RWPE2 (cell line): Measurements from ENCODE around the gene SDS.

Experiments
- ATAC-seq: fragments of 200-7000 bp; cut with Tn5 transposase; 3 replicates; pipeline ENCODE4 v1.9.1; 2021; ENCODE audit warnings: low read depth
- DNase-seq: peaks from one replicate; pipeline ENCODE4 v3.0.0-alpha.2; 2020; ENCODE audit warnings: low spot score
- H3K27ac ChIP-seq: fragments of 450-650 bp; 2 replicates; pipeline ENCODE4 v1.5.1; 2017; ENCODE audit warnings: mild to moderate bottlenecking; ENCODE audit not compliant: poor library complexity, severe bottlenecking
- H3K27me3 ChIP-seq: fragments of 250-450 bp; sonication (Bioruptor Pico); 2 replicates; pipeline ENCODE4 v1.5.1; 2021; ENCODE audit warnings: mild to moderate bottlenecking, moderate library complexity; ENCODE audit not compliant: insufficient read depth, poor library complexity, severe bottlenecking
- H3K36me3 ChIP-seq: fragments of 250-450 bp; sonication (Bioruptor Pico); 2 replicates; pipeline ENCODE4 v1.5.1; 2020; ENCODE audit warnings: low read depth, mild to moderate bottlenecking, moderate library complexity
- H3K4me1 ChIP-seq: fragments of 250-450 bp; sonication (Bioruptor Pico); 2 replicates; pipeline ENCODE4 v1.5.1; 2021; ENCODE audit warnings: mild to moderate bottlenecking, moderate library complexity; ENCODE audit not compliant: insufficient read depth, poor library complexity, severe bottlenecking
- H3K4me3 ChIP-seq: fragments of 250-450 bp; sonication (Bioruptor Pico); 2 replicates; pipeline ENCODE4 v1.5.1; 2021; ENCODE audit warnings: mild to moderate bottlenecking, moderate library complexity; ENCODE audit not compliant: severe bottlenecking
- H3K9me3 ChIP-seq: fragments of 250-450 bp; sonication (Bioruptor Pico); 2 replicates; pipeline ENCODE4 v1.5.1; 2021; ENCODE audit warnings: mild to moderate bottlenecking, moderate library complexity; ENCODE audit not compliant: severe bottlenecking
- TF ChIP-seq, protein P1 (sequence below): fragments of 450-650 bp; IDR thresholded peaks from one replicate; pipeline ENCODE4 v1.5.1; 2017; ENCODE audit warnings: mild to moderate bottlenecking, moderate library complexity; ENCODE audit not compliant: poor library complexity, severe bottlenecking

Gene SDS

DNA sequence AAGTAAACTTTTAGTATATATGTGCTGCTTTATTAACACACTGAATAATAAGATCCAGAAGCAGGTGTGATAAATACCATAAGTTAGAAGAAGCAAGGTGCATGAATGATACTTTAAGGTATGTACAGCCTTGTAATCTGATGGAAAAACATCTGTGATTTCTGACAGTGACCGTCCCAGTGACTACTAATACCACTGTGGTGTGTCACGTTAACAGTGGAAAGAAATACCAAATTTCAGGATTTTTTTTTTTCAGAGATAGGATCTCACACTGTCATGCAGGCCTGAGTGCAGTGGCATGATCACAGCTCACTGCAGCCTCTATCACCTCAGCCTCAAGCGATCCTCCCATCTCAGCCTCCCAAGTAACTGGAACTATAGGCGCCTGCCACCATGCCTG lies 21.5 kb downstream of the SDS start:
- H3K36me3 ChIP-seq: no peaks in the 10 kb centered on the region; the same call in 1 of the 2 replicates
- no peak for DNase-seq
- no peak for ATAC-seq

DNA sequence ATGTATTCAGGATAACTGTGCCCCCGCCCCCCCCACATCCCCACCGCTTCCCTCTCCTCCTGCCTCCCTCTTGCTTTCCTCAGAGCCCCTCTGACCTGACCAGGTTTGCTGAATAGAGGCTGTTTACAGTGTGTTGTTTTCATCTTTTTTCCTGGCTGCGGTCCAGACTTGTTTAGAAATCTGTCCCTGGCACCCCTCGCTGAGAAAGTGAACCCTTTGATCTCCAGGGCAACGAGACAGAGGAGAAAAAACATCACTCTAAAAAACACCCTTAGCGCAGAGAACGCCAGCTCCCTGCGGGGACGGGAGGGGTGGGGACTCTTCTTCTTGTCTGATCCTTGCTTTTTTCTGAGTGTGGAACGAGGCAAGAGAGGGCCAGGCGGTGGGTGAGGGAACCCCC lies 22.5 kb downstream of the SDS start:
- ATAC-seq (no peak), DNase-seq (no peak)
- TF ChIP-seq, protein P1, sequence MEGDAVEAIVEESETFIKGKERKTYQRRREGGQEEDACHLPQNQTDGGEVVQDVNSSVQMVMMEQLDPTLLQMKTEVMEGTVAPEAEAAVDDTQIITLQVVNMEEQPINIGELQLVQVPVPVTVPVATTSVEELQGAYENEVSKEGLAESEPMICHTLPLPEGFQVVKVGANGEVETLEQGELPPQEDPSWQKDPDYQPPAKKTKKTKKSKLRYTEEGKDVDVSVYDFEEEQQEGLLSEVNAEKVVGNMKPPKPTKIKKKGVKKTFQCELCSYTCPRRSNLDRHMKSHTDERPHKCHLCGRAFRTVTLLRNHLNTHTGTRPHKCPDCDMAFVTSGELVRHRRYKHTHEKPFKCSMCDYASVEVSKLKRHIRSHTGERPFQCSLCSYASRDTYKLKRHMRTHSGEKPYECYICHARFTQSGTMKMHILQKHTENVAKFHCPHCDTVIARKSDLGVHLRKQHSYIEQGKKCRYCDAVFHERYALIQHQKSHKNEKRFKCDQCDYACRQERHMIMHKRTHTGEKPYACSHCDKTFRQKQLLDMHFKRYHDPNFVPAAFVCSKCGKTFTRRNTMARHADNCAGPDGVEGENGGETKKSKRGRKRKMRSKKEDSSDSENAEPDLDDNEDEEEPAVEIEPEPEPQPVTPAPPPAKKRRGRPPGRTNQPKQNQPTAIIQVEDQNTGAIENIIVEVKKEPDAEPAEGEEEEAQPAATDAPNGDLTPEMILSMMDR: no peak
- H3K36me3 ChIP-seq: no peaks in the 10 kb centered on the region; the same call in 1 of the 2 replicates
- no peak overlapping the region for H3K4me3 ChIP-seq
- no peak overlapping the region for H3K27ac ChIP-seq
- H3K9me3 ChIP-seq: no peaks in the 10 kb centered on the region
- H3K4me1 ChIP-seq: no peaks in the 10 kb centered on the region
- H3K27me3 ChIP-seq: no peaks in the 10 kb centered on the region

More for the DNA sequence above, 21.5 kb downstream of the SDS start:
- Histone ChIP-seq H3K4me1 (no peaks in the 10 kb centered on the region), H3K27ac (no peak overlapping the region), H3K9me3 (no peaks in the 10 kb centered on the region), H3K27me3 (no peaks in the 10 kb centered on the region), H3K4me3 (no peak overlapping the region)
- TF ChIP-seq, protein P1: no peak

DNA sequence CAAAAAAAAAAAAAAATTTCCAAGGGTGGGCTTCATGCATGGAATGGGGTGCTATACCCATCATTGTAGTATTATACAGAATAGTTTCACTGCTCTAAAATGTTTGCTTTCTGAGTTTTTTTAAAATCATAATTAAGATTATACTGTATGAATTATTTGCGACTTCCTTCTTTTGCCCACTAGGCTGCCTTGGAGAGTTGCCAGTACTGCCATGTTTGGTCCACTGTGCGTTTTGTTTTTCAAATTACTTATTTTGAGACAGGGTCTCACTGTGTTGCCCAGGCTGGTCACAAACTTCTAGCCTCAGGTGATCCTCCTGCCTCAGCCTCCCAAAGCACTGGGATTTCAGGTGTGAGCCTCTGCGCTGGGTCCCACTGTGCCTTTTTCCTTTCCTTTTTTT lies 25.4 kb downstream of the SDS start:
- no peaks in the 10 kb centered on the region for H3K27me3 ChIP-seq
- no peak for DNase-seq
- H3K36me3 ChIP-seq: no peaks in the 10 kb centered on the region; the same call in 1 of the 2 replicates

DNA sequence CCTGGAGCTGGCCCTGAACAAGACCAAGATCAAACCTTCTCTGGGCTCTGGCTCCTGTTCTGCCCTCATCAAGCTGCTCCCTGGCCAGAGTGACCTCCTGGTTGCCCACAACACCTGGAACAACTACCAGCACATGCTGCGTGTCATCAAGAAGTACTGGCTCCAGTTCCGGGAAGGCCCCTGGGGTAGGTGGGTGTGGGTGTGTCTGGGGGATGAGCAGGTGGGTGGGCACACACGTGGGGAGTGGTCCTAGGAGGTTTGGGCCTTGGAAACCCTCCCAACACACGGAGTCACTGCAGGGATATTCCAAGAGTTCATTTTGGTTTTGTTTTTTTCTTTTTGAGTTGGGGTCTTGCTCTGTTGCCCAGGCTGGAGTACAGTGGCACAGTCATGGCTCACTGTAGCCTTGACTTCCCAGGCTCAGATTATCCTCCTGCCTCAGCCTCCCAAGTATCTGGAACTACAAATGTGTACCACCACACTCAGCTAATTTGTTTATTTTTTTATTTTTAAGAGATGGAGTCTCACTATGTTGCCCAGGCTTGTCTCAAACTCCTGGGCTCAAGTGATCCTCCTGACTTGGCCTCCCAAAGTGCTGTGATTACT lies 28.8 kb downstream of the SDS start:
- TF ChIP-seq, protein P1: no peak
- Histone ChIP-seq H3K9me3 (no peaks in the 10 kb centered on the region), H3K27me3 (no peaks in the 10 kb centered on the region), H3K36me3 (no peaks in the 10 kb centered on the region; the same call in 1 of the 2 replicates), H3K4me1 (no peaks in the 10 kb centered on the region), H3K27ac (no peak overlapping the region), H3K4me3 (no peak overlapping the region)
- DNase-seq (no peak), ATAC-seq (no peak)

More for the DNA sequence above, 25.4 kb downstream of the SDS start:
- no peak overlapping the region for H3K27ac ChIP-seq
- no peak overlapping the region for H3K4me3 ChIP-seq
- ATAC-seq: no peak
- TF ChIP-seq, protein P1: no peak
- no peaks in the 10 kb centered on the region for H3K4me1 ChIP-seq
- H3K9me3 ChIP-seq: no peaks in the 10 kb centered on the region

DNA sequence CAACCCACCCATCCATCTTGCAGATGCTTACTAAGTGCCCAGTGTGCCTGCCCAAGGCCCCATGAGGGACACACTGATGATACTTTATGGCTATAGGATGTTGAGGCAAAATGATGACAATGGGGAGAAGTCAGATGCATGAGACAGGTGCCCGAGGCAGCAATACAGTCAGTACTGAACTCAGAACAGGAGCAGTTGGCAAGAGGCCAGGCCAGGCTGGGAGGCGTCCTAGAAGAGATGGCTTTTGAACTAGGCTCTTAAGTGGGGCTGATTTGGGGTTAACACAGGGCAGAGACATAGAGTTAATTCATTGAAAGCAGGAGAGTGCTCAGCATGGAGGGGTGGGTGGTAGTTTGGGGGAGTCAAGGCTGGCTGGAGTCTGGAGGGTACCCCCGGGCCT lies 29.7 kb downstream of the SDS start:
- H3K27ac ChIP-seq: no peak overlapping the region
- no peak overlapping the region for H3K4me3 ChIP-seq
- H3K4me1 ChIP-seq: no peaks in the 10 kb centered on the region
- no peaks in the 10 kb centered on the region for H3K9me3 ChIP-seq
- H3K36me3 ChIP-seq: no peaks in the 10 kb centered on the region; the same call in 1 of the 2 replicates
- no peaks in the 10 kb centered on the region for H3K27me3 ChIP-seq
- DNase-seq (no peak), ATAC-seq (no peak)
- TF ChIP-seq, protein P1: no peak
